ENCODE data around the gene VIPR2. TPM values are rescaled to one million over a fixed set of nuclear protein-coding genes. Genes with fewer than 3 reads are reported as not detected.

VIPR2 gene
- total RNA-seq, 1 experiment from 2014 or later = not detected

DNA sequence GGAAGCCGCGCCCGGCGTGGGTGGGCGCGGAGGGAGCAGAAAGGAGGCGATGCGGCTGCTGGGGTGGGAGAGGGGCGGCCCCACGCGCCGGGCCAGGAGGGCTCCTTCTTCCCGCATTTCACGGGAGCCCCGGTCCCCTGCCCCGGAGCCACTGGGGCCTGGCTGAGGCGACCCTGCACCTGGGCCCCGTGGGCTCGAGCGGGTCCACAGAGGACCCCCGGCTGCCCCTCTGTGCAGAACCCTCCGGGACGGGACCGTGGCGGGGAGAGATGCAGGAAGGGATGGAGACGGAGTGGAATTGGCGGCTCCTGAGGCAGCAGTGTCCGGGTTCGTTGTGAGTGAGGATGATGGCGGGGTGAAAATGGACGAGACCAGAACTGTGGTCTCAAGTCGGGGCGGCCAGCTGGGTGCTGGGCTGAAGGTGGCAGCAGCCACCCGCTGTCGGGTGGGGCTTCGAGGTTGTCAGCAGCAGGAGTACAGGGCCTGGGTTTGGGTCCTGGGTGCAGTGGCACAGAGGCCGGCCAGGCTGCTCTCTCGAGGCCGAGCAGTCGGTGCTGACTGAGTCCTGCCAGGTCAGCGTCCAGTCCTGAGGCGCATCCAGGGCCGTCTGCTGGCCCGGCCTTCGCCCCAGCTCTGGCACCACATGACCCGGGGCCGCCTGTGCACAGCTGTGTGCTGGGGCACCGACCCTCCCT, 80.4 kb downstream of the VIPR2 start:
- Histone ChIP-seq H3K9me3 (ENCODE audit: low read length) (no peaks in the 10 kb centered on the region), H3K4me1 (ENCODE audit: low read length) (no peaks in the 10 kb centered on the region), H3K4me3 (ENCODE audit: low read length) (no peak overlapping the region), H3K9ac (ENCODE audit: low read length) (no peak overlapping the region), H3K4me2 (ENCODE audit: low read depth, low read length, poor library complexity, severe bottlenecking) (no peak overlapping the region), H4K20me1 (ENCODE audit: insufficient read depth, low read depth, low read length) (no peaks in the 10 kb centered on the region), H3K9me2 (replicated peaks; ENCODE audit: insufficient read depth, low read length) (no peaks in the 10 kb centered on the region), H3K27ac (ENCODE audit: low read length) (no peak overlapping the region), H3K27me3 (ENCODE audit: low read length) (0 out of 2 replicates have a peak, but pooled peaks cover 3% of the 10 kb centered on the region), H3K79me2 (ENCODE audit: low read length) (no peaks in the 10 kb centered on the region), H2AFZ (ENCODE audit: low read length) (no peak overlapping the region), H3K36me3 (ENCODE audit: insufficient read depth, low read length) (no peaks in the 10 kb centered on the region)
- no peak for DNase-seq

DNA sequence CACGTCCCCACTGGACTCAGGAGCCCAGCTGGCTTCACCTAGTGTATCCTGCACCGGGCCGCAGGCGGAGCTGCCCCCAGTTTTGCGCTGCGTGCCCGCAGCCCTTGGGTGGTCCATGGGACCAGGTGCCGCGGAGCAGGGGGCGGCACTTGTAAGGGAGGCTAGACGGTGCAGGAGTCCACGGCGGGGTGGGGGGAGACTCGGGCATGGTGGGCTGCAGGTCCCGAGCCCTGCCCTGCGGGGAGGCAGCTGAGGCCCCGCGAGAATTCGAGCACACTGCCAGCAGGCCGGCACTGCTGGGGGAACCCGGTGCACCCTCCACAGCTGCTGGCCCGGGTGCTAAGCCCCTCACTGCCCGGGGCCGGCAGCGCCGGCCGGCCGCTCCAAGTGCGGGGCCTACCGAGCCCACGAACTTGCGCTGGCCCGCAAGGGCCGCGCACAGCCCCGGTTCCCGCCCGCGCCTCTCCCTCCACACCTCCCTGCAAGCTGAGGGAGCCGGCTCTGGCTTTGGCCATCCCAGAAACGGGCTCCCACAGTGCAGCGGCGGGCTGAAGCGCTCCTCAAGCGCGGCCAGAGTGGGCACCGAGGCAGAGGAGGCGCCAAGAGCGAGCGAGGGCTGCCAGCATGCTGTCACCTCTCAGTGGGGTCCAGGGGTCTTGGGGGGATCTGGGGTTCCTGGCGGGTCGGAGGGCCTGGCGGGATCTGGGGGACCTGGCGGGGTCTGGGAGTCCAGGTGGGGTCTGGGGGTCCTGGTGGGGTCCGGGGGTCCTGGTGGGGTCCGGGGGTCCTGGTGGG, 81.4 kb downstream of the VIPR2 start:
- Histone ChIP-seq H3K4me3 (ENCODE audit: low read length) (no peak overlapping the region), H3K9me2 (replicated peaks; ENCODE audit: insufficient read depth, low read length) (no peaks in the 10 kb centered on the region), H2AFZ (ENCODE audit: low read length) (no peak overlapping the region), H3K9ac (ENCODE audit: low read length) (no peak overlapping the region), H4K20me1 (ENCODE audit: insufficient read depth, low read depth, low read length) (no peaks in the 10 kb centered on the region), H3K27me3 (ENCODE audit: low read length) (0 out of 2 replicates have a peak, but pooled peaks cover 3% of the 10 kb centered on the region), H3K36me3 (ENCODE audit: insufficient read depth, low read length) (no peaks in the 10 kb centered on the region), H3K79me2 (ENCODE audit: low read length) (no peaks in the 10 kb centered on the region), H3K4me1 (ENCODE audit: low read length) (no peaks in the 10 kb centered on the region), H3K9me3 (ENCODE audit: low read length) (no peaks in the 10 kb centered on the region), H3K4me2 (ENCODE audit: low read depth, low read length, poor library complexity, severe bottlenecking) (no peak overlapping the region), H3K27ac (ENCODE audit: low read length) (no peak overlapping the region)
- DNase-seq = no peak

DNA sequence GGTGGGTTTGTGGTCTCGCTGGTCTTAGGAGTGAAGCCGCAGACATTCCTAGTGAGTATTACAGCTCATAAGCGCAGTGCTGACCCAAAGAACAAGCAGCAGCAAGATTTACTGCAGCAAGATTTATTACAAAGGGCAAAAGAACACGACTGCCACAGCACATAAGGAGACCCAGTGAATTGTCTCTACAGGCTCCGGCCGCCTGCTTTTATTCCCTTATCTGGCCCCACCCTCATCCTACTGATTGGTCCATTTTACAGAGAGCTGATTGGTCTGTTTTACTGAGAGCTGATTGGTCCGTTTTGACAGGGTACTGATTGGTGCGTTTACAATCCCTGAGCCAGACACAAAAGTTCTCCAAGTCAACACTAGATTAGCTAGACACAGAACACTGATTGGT, 82.1 kb downstream of the VIPR2 start:
- Histone ChIP-seq H3K36me3 (ENCODE audit: insufficient read depth, low read length) (no peaks in the 10 kb centered on the region), H3K27me3 (ENCODE audit: low read length) (0 out of 2 replicates have a peak, but pooled peaks cover 3% of the 10 kb centered on the region), H3K4me3 (ENCODE audit: low read length) (no peak overlapping the region), H3K9me3 (ENCODE audit: low read length) (no peaks in the 10 kb centered on the region), H3K9me2 (replicated peaks; ENCODE audit: insufficient read depth, low read length) (no peaks in the 10 kb centered on the region), H3K4me2 (ENCODE audit: low read depth, low read length, poor library complexity, severe bottlenecking) (no peak overlapping the region), H3K79me2 (ENCODE audit: low read length) (no peaks in the 10 kb centered on the region), H3K27ac (ENCODE audit: low read length) (no peak overlapping the region), H3K9ac (ENCODE audit: low read length) (no peak overlapping the region), H3K4me1 (ENCODE audit: low read length) (no peaks in the 10 kb centered on the region), H4K20me1 (ENCODE audit: insufficient read depth, low read depth, low read length) (no peaks in the 10 kb centered on the region), H2AFZ (ENCODE audit: low read length) (no peak overlapping the region)
- DNase-seq = no peak

DNA sequence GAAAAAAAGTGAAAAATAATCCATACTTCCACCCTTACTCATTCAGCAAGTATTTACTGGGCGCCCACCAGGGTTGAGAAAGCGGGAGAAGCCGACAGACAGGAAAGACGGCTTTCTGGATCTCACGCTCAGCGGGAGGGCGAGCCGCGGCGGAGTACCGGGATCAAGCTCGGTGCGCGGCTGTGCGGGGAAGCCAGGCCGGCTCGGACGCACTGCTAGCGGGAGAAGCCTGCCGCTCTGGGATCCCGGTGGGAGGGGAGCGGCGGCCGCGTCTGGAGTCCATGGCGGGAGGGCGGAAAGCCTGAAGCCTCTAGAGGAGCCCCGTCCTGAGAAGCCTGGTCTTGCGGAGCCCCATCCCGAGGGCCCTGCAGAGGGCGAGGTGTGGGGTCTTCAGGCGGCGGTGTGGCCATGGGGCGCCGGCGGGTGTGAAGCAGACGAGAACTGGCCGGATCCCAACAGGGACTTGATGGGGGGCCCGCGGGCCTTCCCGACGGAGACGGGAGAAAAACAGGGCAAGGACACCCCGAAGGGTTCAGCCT, 82.9 kb downstream of the VIPR2 start:
- H3K36me3 ChIP-seq (ENCODE audit: insufficient read depth, low read length) = no peaks in the 10 kb centered on the region
- no peaks in the 10 kb centered on the region for H3K9me3 ChIP-seq (ENCODE audit: low read length)
- H3K9ac ChIP-seq (ENCODE audit: low read length) = no peak overlapping the region
- H2AFZ ChIP-seq (ENCODE audit: low read length) = no peak overlapping the region
- no peak for DNase-seq
- 0 out of 2 replicates have a peak, but pooled peaks cover 3% of the 10 kb centered on the region for H3K27me3 ChIP-seq (ENCODE audit: low read length)
- H3K9me2 ChIP-seq (replicated peaks; ENCODE audit: insufficient read depth, low read length) = no peaks in the 10 kb centered on the region
- H3K79me2 ChIP-seq (ENCODE audit: low read length) = no peaks in the 10 kb centered on the region
- H3K4me3 ChIP-seq (ENCODE audit: low read length) = no peak overlapping the region
- no peaks in the 10 kb centered on the region for H4K20me1 ChIP-seq (ENCODE audit: insufficient read depth, low read depth, low read length)
- H3K27ac ChIP-seq (ENCODE audit: low read length) = no peak overlapping the region
- no peaks in the 10 kb centered on the region for H3K4me1 ChIP-seq (ENCODE audit: low read length)
- H3K4me2 ChIP-seq (ENCODE audit: low read depth, low read length, poor library complexity, severe bottlenecking) = no peak overlapping the region

DNA sequence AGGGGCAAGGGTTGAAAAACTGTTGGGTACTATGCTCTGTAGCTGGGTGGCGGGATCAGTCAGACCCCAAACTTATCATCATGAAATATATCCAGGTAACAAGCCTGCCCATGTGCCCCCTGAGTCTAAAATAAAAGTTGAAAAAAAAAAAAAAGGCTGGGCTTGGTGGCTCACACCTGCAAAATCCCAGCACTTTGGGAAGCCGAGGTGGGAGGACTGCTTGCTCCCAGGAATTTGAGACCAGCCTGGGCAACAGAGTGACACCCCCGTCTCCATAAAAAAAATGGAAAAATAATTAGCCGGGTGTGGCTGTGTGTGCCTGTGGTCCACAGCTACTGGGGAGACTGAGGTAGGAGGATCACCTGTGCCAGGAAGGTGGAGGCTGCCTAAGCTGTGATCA, 83.5 kb downstream of the VIPR2 start:
- DNase-seq = no peak
- no peak overlapping the region for H2AFZ ChIP-seq (ENCODE audit: low read length)
- no peak overlapping the region for H3K27ac ChIP-seq (ENCODE audit: low read length)
- no peaks in the 10 kb centered on the region for H4K20me1 ChIP-seq (ENCODE audit: insufficient read depth, low read depth, low read length)
- 0 out of 2 replicates have a peak, but pooled peaks cover 3% of the 10 kb centered on the region for H3K27me3 ChIP-seq (ENCODE audit: low read length)
- no peaks in the 10 kb centered on the region for H3K9me2 ChIP-seq (replicated peaks; ENCODE audit: insufficient read depth, low read length)
- H3K4me2 ChIP-seq (ENCODE audit: low read depth, low read length, poor library complexity, severe bottlenecking) = no peak overlapping the region
- no peaks in the 10 kb centered on the region for H3K4me1 ChIP-seq (ENCODE audit: low read length)
- no peaks in the 10 kb centered on the region for H3K79me2 ChIP-seq (ENCODE audit: low read length)
- no peaks in the 10 kb centered on the region for H3K36me3 ChIP-seq (ENCODE audit: insufficient read depth, low read length)
- no peak overlapping the region for H3K4me3 ChIP-seq (ENCODE audit: low read length)
- no peaks in the 10 kb centered on the region for H3K9me3 ChIP-seq (ENCODE audit: low read length)
- no peak overlapping the region for H3K9ac ChIP-seq (ENCODE audit: low read length)

DNA sequence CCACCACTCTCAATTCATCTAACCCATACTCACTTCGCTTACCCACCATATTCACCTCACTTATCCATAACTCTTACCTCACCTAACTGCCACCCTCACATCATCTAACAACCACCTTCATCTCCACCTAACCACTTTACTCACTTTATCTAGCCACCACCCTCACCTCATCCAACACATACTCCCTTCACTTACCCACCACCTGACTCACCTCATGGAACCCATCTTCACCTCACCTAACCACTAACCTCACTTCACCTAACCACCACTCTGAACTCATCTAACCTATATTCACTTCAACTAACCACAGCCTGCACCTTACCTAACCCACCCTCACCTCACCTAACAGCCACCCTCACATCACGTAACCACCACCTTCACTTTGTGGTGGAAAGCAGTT, 84.2 kb downstream of the VIPR2 start:
- 0 out of 2 replicates have a peak, but pooled peaks cover 3% of the 10 kb centered on the region for H3K27me3 ChIP-seq (ENCODE audit: low read length)
- no peak for DNase-seq
- no peak overlapping the region for H3K4me2 ChIP-seq (ENCODE audit: low read depth, low read length, poor library complexity, severe bottlenecking)
- H3K4me1 ChIP-seq (ENCODE audit: low read length) = no peaks in the 10 kb centered on the region
- no peaks in the 10 kb centered on the region for H4K20me1 ChIP-seq (ENCODE audit: insufficient read depth, low read depth, low read length)
- no peak overlapping the region for H3K27ac ChIP-seq (ENCODE audit: low read length)
- no peak overlapping the region for H3K4me3 ChIP-seq (ENCODE audit: low read length)
- H3K9ac ChIP-seq (ENCODE audit: low read length) = no peak overlapping the region
- no peaks in the 10 kb centered on the region for H3K9me2 ChIP-seq (replicated peaks; ENCODE audit: insufficient read depth, low read length)
- H3K36me3 ChIP-seq (ENCODE audit: insufficient read depth, low read length) = no peaks in the 10 kb centered on the region
- no peak overlapping the region for H2AFZ ChIP-seq (ENCODE audit: low read length)
- H3K9me3 ChIP-seq (ENCODE audit: low read length) = no peaks in the 10 kb centered on the region
- no peaks in the 10 kb centered on the region for H3K79me2 ChIP-seq (ENCODE audit: low read length)

DNA sequence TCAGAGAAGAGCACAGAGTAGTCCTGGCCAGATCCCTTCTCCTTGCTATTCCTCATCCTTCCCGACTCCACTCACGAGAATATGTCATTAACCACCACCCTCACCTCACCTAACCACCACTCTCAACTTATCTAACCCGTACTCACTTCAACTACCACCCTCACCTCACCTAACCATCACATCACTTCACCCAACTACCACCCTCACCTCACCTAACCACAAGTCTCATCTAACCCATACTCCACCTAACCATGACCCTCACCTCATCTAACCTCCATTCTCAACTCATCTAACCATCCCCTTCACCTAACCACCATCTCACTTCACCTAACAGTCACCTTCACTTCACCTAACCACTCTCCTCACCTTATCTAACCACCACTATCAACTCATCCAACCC, 85.0 kb downstream of the VIPR2 start:
- Histone ChIP-seq H3K9ac (ENCODE audit: low read length) (no peak overlapping the region), H3K27ac (ENCODE audit: low read length) (no peak overlapping the region), H3K79me2 (ENCODE audit: low read length) (no peaks in the 10 kb centered on the region), H3K4me2 (ENCODE audit: low read depth, low read length, poor library complexity, severe bottlenecking) (no peak overlapping the region), H3K27me3 (ENCODE audit: low read length) (0 out of 2 replicates have a peak, but pooled peaks cover 3% of the 10 kb centered on the region), H3K4me1 (ENCODE audit: low read length) (no peaks in the 10 kb centered on the region), H3K9me3 (ENCODE audit: low read length) (no peaks in the 10 kb centered on the region), H3K36me3 (ENCODE audit: insufficient read depth, low read length) (no peaks in the 10 kb centered on the region), H4K20me1 (ENCODE audit: insufficient read depth, low read depth, low read length) (no peaks in the 10 kb centered on the region), H2AFZ (ENCODE audit: low read length) (no peak overlapping the region), H3K4me3 (ENCODE audit: low read length) (no peak overlapping the region), H3K9me2 (replicated peaks; ENCODE audit: insufficient read depth, low read length) (no peaks in the 10 kb centered on the region)
- no peak for DNase-seq

DNA sequence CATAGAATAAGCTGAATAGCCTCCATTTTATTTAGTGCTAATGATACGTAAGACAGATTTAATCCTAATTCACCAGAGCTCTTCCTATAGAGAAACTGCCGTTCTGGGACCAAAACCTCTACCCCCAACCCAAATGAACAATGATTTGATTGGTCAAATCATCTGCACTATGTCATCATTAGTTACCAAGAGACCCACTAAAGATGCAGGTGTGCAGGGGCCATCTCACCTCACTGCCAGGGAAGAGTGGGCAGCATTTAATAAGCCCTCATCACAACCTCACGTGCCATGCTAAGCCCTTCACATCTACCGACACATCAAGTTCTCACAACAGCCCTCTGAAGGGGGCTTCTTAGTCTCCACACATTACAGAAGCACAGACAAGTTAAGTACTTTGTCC, 87.0 kb downstream of the VIPR2 start:
- no peaks in the 10 kb centered on the region for H3K9me3 ChIP-seq (ENCODE audit: low read length)
- no peaks in the 10 kb centered on the region for H3K79me2 ChIP-seq (ENCODE audit: low read length)
- H4K20me1 ChIP-seq (ENCODE audit: insufficient read depth, low read depth, low read length) = no peaks in the 10 kb centered on the region
- no peaks in the 10 kb centered on the region for H3K9me2 ChIP-seq (replicated peaks; ENCODE audit: insufficient read depth, low read length)
- no peak overlapping the region for H3K4me2 ChIP-seq (ENCODE audit: low read depth, low read length, poor library complexity, severe bottlenecking)
- no peak overlapping the region for H3K4me3 ChIP-seq (ENCODE audit: low read length)
- no peaks in the 10 kb centered on the region for H3K36me3 ChIP-seq (ENCODE audit: insufficient read depth, low read length)
- no peak overlapping the region for H3K9ac ChIP-seq (ENCODE audit: low read length)
- H3K27ac ChIP-seq (ENCODE audit: low read length) = no peak overlapping the region
- 0 out of 2 replicates have a peak, but pooled peaks cover 3% of the 10 kb centered on the region for H3K27me3 ChIP-seq (ENCODE audit: low read length)
- no peaks in the 10 kb centered on the region for H3K4me1 ChIP-seq (ENCODE audit: low read length)
- H2AFZ ChIP-seq (ENCODE audit: low read length) = no peak overlapping the region
- no peak for DNase-seq

Measured in Karpas-422 (cell line).